ENCODE results near the gene CIB4.

- TF ChIP-seq EP300 (IDR thresholded peaks at IDR 0.05; ENCODE audit: low read depth) (no peak), CTCF (IDR thresholded peaks at IDR 0.05) (no peak)
Measured at GRCh38 chr2:26627350-26628105, 13.6 kb downstream of the CIB4 start.

Measured in transverse colon (tissue), 3 donors.